ENCODE measurements around the gene CDY1.
"Not testable (repeated sequence)": the region's sequence is repeated elsewhere in the genome, so short reads cannot be mapped to it uniquely, and the experiment has no call there.

The CDY1 gene, protein sequence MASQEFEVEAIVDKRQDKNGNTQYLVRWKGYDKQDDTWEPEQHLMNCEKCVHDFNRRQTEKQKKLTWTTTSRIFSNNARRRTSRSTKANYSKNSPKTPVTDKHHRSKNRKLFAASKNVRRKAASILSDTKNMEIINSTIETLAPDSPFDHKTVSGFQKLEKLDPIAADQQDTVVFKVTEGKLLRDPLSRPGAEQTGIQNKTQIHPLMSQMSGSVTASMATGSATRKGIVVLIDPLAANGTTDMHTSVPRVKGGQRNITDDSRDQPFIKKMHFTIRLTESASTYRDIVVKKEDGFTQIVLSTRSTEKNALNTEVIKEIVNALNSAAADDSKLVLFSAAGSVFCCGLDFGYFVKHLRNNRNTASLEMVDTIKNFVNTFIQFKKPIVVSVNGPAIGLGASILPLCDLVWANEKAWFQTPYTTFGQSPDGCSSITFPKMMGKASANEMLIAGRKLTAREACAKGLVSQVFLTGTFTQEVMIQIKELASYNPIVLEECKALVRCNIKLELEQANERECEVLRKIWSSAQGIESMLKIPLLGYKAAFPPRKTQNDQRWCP

DNA sequence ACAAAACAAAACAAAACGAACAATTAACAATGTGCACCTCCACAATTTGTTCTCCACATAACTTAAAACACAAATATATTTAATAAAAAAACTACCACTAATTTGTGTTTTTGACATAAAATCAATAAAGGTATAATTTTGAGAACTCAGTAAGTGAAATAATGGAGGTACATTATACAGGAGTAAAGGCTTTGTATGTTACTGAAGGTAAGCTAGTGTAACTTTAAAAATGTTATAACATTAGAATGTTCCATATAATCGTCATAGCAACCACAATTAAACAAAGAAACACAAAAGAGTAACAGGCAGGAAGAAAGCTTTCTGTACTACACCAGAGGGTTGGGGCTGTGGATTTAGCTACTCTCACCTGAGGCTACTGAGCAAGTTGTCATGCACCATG, at the start of gene CDY1:
CDY1 (plus strand) TSS at position 301 of the 400 bp plus-strand sequence. CDS start 326 bp downstream, outside the sequence.
- DNase-seq, result not testable (repeated sequence)

DNA sequence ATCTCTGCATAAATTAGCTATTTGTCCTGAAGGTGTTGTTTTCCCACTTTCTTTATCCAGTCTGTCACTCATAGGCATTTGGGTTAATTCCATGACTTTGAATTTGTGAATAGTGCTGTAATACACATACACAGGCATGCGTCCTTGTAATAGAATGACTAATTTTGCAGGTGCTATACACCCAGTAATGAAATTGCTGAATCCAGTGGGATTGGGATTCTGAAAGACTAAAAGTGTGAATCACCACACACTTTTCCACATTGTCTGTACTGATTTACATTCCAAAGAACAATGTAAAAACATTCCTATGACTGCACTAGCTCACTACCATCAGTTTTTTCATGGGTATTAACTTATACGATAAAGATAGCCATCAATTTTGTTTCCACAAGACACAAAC, 28.6 kb upstream of the CDY1 start:
- DNase-seq, result not testable (repeated sequence)

DNA sequence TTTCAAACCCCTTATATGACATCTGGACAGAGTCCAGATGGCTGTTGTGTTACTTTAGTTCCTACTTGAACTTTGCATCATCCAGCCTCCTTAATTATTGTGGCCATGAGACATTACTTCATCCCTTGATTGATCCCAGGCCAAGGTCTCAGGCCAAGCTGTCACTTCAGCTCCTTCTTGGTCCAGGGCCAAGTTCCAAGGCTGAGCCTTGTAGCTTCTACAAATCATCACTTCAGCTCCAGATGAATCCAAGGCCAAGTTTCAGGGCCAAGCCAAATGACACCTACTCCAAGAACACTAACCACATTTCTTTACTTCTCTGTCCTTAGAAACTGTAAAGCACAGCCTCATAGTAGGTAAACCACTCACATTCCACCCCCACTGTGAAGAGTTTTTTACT, 1.7 kb upstream of the CDY1 start:
- not testable (repeated sequence) for DNase-seq

DNA sequence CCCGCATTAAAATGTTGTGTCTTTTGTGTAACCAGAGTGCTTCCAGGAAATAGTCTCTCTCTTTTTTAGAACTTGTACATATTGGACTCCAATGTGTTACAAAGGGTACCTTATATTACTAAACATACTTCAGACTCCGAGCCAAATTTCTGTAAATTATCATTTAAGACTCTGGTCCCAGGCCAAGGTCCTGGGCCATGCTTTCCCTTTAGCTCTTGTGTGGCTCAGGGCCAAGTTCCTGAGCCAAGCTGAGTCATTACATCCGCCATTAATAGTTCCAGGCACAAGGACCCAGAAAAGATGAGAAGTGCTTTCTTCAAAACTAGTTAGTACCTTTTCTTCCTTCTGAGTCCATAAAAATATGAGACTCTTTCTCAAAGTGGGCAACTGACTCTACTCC, 4.6 kb downstream of the CDY1 start:
- not testable (repeated sequence) for DNase-seq

DNA sequence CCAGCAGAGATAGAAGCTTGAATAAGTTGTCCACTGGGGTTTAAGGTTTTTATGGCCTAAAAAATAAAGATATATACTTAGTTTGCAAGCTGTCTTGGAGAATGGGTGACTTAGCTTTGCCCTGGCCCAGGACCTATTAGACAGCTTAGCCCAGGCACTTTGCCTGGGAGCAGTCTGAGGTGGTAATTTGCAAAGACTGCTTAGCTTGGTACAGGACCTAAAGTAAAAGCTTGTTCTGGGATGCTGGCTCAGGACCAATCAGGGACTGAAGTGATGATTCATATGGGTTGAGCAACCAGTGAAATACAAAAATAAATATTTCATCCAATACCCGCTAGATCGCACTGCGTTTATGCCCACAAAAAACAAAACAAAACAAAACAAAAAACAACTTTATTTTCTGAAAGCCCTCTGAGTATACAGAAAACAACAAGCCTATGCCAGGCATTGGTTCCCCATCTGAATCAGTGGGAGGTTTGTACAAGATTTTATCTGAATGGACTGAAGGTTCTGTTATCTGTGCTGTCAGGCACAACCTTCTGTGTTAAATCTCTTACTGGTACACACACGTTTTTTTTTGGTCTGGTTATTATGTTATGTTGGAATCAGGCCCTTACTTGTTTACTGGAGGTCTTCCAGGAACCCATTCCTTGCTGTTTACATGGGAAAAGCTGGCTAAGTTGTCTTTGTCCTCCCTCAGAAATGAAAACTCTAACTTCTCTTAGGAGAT, 8.6 kb downstream of the CDY1 start:
- DNase-seq, result not testable (repeated sequence)

DNA sequence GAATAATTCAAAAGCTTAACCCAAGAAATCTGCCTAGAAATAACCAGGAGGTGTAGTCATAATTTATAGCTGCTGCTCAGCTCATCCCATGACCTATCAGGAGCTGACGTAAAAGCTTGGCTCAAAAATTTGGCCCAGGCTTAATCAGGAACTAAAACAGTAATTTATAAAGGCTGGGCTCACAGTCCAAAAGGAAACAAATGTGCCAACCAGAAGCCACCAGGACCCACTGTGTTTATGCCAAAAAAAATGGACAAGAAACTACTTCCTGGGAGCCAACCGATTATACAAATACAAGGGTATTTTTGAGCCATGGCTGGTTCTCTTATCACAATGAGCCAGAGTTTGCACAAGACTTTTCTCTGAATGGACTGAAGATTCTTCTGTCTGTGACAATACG, 17.9 kb downstream of the CDY1 start:
- DNase-seq, result not testable (repeated sequence)

DNA sequence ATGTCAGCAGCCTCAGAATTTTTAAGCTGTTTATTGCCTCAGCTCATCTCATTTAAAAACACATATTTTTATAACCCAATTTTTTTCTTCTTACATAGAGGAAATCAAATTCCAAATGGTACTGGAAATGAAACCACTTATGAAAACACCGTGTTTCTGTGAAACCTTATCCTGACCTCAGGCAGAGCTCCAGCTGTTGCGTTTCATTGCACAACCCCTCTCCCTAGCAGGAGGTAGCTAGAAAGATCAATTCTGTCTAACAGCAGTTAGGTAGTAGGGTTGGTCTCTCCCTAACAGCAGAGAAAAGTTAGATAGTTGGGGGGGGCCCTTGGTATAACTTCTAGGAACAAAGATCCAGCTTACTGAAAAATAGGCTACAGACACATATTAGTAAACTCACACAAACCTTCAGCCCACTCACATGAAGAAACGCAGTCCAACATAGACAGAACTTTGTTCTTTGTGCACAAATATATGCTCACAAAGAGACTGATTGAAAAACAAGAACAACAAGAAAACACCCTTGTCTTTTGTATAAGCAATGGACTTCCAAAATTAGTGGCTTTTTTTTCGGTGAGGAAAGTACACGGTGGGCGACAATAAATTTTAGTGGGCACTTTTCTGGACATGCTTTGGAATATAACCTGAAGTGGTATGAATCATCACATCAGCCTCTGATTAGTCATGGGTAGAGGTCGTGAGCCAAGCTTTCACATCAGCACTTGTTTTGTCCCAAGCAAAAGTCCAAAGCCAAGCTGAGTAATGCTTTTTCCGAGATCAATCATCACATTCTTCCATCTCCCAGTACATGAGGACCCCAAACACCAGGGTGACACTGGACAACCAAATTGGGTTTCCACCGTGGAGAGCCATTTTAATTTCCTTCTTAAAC, 21.4 kb downstream of the CDY1 start:
- not testable (repeated sequence) for DNase-seq

Measured in activated effector memory CD4-positive, alpha-beta T cell treated with anti-CD3 and anti-CD28 coated beads, Interleukin-2, amount 50 U/mL, for 16 hours (primary cell).